KMS-11 (cell line): ENCODE data around the gene HIGD1B.

Source experiments
- H2AFZ ChIP-seq: fragments of 200-600 bp; sonication (generic); 2 replicates; pipeline ENCODE4 v1.6.1; 2016; ENCODE audit warnings: antibody characterized with exemption, mixed run types, low read depth
- H3K27ac ChIP-seq: fragments of 200-600 bp; sonication (generic); 2 replicates; pipeline ENCODE4 v1.6.1; 2016; ENCODE audit warnings: mild to moderate bottlenecking, mixed run types
- H3K27me3 ChIP-seq: fragments of 200-600 bp; sonication (generic); 2 replicates; pipeline ENCODE4 v1.6.1; 2017; ENCODE audit warnings: mild to moderate bottlenecking, low read depth, mixed run types, moderate library complexity; ENCODE audit not compliant: insufficient read depth
- H3K36me3 ChIP-seq: fragments of 200-600 bp; sonication (generic); 2 replicates; pipeline ENCODE4 v1.6.1; 2017; ENCODE audit warnings: mild to moderate bottlenecking, mixed run types; ENCODE audit not compliant: insufficient read depth
- H3K4me1 ChIP-seq: fragments of 200-600 bp; sonication (generic); 2 replicates; pipeline ENCODE4 v1.6.1; 2016; ENCODE audit warnings: mild to moderate bottlenecking, low read depth, mixed run types; ENCODE audit not compliant: poor library complexity, severe bottlenecking
- H3K4me2 ChIP-seq: fragments of 200-600 bp; sonication (generic); 2 replicates; pipeline ENCODE4 v1.7.0; 2016; ENCODE audit warnings: mild to moderate bottlenecking, mixed run types
- H3K4me3 ChIP-seq: fragments of 200-600 bp; sonication (generic); IDR thresholded peaks from 2 replicates; pipeline ENCODE4 v1.6.1; 2017; ENCODE audit warnings: low read depth, low read length, mixed read lengths; ENCODE audit not compliant: insufficient read depth
- H3K79me2 ChIP-seq: fragments of 200-600 bp; sonication (generic); 2 replicates; pipeline ENCODE4 v1.6.1; 2016; ENCODE audit warnings: low read depth, mixed run types; ENCODE audit not compliant: insufficient read depth
- H3K9ac ChIP-seq: fragments of 200-600 bp; sonication (generic); 2 replicates; pipeline ENCODE4 v1.6.1; 2016; ENCODE audit warnings: mild to moderate bottlenecking, mixed run types
- H4K20me1 ChIP-seq: fragments of 200-600 bp; sonication (generic); 2 replicates; pipeline ENCODE4 v1.6.1; 2016; ENCODE audit warnings: mild to moderate bottlenecking, mixed run types; ENCODE audit not compliant: insufficient read depth
- TF ChIP-seq, protein P1 (sequence below): fragments of 200-600 bp; sonication (generic); conservative IDR thresholded peaks from 2 replicates; pipeline ENCODE4 v1.6.1; 2017; ENCODE audit warnings: low read depth, mild to moderate bottlenecking, antibody characterized with exemption, low read length, moderate library complexity, mixed read lengths

HIGD1B gene

DNA sequence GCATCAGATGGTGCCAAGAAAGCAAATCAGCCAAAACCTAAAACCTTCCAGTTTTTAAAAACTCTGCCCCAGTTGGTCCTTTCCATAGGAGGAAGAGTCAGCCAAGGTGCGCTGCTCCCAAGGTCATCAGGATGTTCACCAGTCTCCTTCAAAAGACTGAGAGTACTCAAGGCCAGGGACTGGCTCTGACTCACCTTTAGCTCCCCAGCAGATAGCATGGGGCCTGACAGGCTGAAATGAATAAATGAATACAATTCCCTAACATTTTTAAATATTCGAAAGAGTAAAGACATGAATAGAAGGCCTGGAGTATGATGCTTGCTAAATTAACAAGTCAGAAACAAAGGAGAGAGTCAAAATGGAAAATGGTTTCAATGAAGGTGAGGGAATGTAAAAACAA lies 32.4 kb downstream of the HIGD1B start:
- no peak overlapping the region for H3K27ac ChIP-seq
- no peak overlapping the region for H3K4me3 ChIP-seq
- no peaks in the 10 kb centered on the region for H3K4me1 ChIP-seq
- TF ChIP-seq, protein P1, sequence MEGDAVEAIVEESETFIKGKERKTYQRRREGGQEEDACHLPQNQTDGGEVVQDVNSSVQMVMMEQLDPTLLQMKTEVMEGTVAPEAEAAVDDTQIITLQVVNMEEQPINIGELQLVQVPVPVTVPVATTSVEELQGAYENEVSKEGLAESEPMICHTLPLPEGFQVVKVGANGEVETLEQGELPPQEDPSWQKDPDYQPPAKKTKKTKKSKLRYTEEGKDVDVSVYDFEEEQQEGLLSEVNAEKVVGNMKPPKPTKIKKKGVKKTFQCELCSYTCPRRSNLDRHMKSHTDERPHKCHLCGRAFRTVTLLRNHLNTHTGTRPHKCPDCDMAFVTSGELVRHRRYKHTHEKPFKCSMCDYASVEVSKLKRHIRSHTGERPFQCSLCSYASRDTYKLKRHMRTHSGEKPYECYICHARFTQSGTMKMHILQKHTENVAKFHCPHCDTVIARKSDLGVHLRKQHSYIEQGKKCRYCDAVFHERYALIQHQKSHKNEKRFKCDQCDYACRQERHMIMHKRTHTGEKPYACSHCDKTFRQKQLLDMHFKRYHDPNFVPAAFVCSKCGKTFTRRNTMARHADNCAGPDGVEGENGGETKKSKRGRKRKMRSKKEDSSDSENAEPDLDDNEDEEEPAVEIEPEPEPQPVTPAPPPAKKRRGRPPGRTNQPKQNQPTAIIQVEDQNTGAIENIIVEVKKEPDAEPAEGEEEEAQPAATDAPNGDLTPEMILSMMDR = no peak
- no peaks in the 10 kb centered on the region for H3K79me2 ChIP-seq
- H3K9ac ChIP-seq = no peak overlapping the region
- H3K36me3 ChIP-seq = no peaks in the 10 kb centered on the region; the same call in 1 of the 2 replicates
- no peak overlapping the region for H2AFZ ChIP-seq
- no peak overlapping the region for H3K4me2 ChIP-seq
- H3K27me3 ChIP-seq = no peaks in the 10 kb centered on the region
- H4K20me1 ChIP-seq = no peaks in the 10 kb centered on the region

DNA sequence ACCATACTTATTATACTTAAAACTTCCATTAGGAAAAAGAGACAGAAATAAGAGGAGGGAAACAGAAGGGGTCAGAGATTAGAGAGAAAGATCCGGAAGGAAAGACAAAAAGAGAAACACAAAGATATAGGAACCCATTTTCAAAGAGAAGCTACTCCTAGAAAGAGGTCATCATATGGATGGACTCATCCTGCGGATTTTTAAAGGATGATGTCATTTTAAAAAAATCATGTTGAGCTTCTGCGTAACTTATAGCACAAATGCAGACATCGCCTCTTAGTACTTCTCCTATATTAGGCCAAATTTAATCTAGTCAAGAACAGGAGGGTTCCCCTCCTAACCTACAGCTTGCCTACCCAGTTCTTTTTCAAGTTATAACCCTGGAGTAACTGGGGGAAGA lies 33.5 kb downstream of the HIGD1B start:
- TF ChIP-seq, protein P1 = no peak
- Histone ChIP-seq H3K4me3 (no peak overlapping the region), H3K9ac (no peak overlapping the region), H2AFZ (no peak overlapping the region), H3K27ac (no peak overlapping the region), H3K79me2 (no peaks in the 10 kb centered on the region), H3K4me1 (no peaks in the 10 kb centered on the region), H3K4me2 (no peak overlapping the region), H4K20me1 (no peaks in the 10 kb centered on the region), H3K27me3 (no peaks in the 10 kb centered on the region), H3K36me3 (no peaks in the 10 kb centered on the region; the same call in 1 of the 2 replicates)

DNA sequence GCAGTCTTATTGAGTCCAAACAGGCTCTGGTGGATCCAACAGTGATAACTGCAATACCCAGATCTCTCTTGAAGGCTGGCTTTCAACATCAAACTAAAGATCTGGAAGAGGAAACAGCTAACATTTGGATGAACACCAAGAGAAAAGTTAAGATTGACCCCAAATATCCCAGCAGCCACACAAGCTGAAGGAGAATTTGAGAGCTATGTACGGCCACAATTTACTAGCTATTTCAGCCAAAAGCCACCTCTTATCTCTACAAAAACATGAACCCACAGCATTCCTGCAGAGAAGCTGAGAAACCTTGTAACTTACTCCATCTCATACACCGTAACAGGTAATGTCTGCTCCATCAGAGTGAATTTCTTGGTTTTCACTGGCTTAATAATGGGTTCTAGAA lies 37.3 kb downstream of the HIGD1B start:
- no peaks in the 10 kb centered on the region for H3K27me3 ChIP-seq
- peaks cover 28% of the 10 kb centered on the region; the same call in 1 of the 2 replicates for H3K79me2 ChIP-seq
- H3K36me3 ChIP-seq = no peaks in the 10 kb centered on the region
- TF ChIP-seq, protein P1 = no peak
- no peak overlapping the region for H3K4me3 ChIP-seq
- no peak overlapping the region for H3K9ac ChIP-seq
- no peak overlapping the region for H3K27ac ChIP-seq
- no peaks in the 10 kb centered on the region for H3K4me1 ChIP-seq
- H4K20me1 ChIP-seq = no peaks in the 10 kb centered on the region
- H3K4me2 ChIP-seq = no peak overlapping the region
- no peak overlapping the region for H2AFZ ChIP-seq

DNA sequence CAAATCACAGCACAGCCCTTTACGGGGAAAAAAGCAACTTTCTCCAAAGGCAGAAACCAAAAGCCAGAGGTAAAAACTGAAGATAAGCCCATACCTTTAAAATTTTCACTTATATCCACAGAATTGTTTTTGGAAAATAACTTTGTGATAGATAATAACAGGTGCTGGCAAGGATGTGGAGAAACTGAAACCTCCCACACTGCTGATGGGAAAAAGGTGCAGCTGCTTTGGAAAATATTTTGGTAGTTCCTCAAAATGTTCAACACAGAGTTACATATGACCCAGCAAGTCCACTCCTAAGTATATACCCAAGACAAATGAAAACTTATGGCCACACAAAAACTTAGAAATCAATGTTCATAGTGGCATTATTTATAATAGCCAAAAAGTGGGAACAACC lies 39.3 kb downstream of the HIGD1B start:
- no peaks in the 10 kb centered on the region for H3K36me3 ChIP-seq
- no peak overlapping the region for H3K4me2 ChIP-seq
- H3K27me3 ChIP-seq = no peaks in the 10 kb centered on the region
- no peak overlapping the region for H3K4me3 ChIP-seq
- H3K79me2 ChIP-seq = peaks cover 49% of the 10 kb centered on the region
- H3K9ac ChIP-seq = no peak overlapping the region
- H3K4me1 ChIP-seq = no peaks in the 10 kb centered on the region
- H4K20me1 ChIP-seq = no peaks in the 10 kb centered on the region; the same call in 1 of the 2 replicates
- H3K27ac ChIP-seq = no peak overlapping the region
- H2AFZ ChIP-seq = no peak overlapping the region
- TF ChIP-seq, protein P1 = no peak
